ENCODE results near the gene TNK2. TPM values are rescaled to one million over a fixed set of nuclear protein-coding genes. Genes with fewer than 3 reads are reported as not detected.

The TNK2 gene
- total and polyA plus RNA-seq, 12 donors, result 3.4 to 161 (median 24.7) TPM

- WGBS, 4 donors, result 50 to 68% (median 60%) methylated on average over 2 to 13 of the region's 13 CpGs
- H3K27ac ChIP-seq, result no peak overlapping the region
- TF ChIP-seq CTCF (IDR thresholded peaks at IDR 0.05), result no peak
- TF ChIP-seq POLR2A (IDR thresholded peaks at IDR 0.05), result no peak
- no peaks in the 10 kb centered on the region for H3K36me3 ChIP-seq (replicated peaks in 1 of 2)
- no peak overlapping the region for H3K4me3 ChIP-seq
- intact Hi-C loops (cut with DNase I), result no loop called here
- peak in 2 of 7 donors; percentile 35 to 44 for DNase-seq
- no peaks in the 10 kb centered on the region for H3K27me3 ChIP-seq
- no peaks in the 10 kb centered on the region for H3K4me1 ChIP-seq (replicated peaks in 1 of 2)
- no peaks in the 10 kb centered on the region for H3K9me3 ChIP-seq (replicated peaks in 1 of 3)
These were observed 84.4 kb downstream of the TNK2 start for GRCh38 chr3:195823999-195824398.

- Histone ChIP-seq H3K4me1 (replicated peaks in 1 of 2) (no peaks in the 10 kb centered on the region), H3K36me3 (replicated peaks in 1 of 2) (no peaks in the 10 kb centered on the region), H3K4me3 (no peak overlapping the region), H3K27me3 (no peaks in the 10 kb centered on the region), H3K9me3 (replicated peaks in 1 of 3) (no peaks in the 10 kb centered on the region), H3K27ac (no peak overlapping the region)
- TF ChIP-seq POLR2A (IDR thresholded peaks at IDR 0.05), result no peak
- TF ChIP-seq CTCF (IDR thresholded peaks at IDR 0.05), result no peak
- no peak for DNase-seq
- intact Hi-C loops (cut with DNase I), result no loop called here
- 39 to 53% (median 44%) methylated on average over 7 to 10 of the region's 10 CpGs for WGBS, 4 donors
These were observed 85.1 kb downstream of the TNK2 start for GRCh38 chr3:195823280-195823679.

DNA sequence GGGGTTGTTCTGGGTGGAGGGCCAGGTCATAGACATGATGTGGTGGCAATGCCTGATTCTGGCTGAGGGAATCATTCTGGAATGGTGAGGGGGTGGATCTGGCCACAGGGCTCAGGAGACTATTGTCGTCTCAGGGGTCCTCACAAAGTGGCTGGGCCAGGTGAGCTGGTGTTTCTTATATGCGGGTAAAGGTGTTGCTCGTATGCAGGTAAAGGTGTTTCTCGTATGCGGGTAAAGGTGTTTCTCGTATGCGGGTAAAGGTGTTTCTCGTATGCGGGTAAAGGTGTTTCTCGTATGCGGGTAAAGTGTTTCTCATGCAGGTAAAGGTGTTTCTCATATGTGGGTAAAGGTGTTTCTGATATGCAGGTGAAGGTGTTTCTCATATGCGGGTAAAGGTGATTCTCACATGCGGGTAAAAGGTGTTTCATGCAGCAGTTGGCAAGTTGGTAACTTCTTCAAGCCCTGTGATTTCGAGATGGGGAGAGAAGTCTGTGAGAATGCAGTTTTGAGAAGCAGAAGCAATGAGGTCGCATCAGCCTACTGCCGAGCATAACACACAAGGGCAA, 86.1 kb downstream of the TNK2 start:
- H3K27ac ChIP-seq, result no peak overlapping the region
- 73 to 87% (median 85%) methylated on average over 16 of the region's 16 CpGs for WGBS, 4 donors
- H3K36me3 ChIP-seq (replicated peaks in 1 of 2), result no peaks in the 10 kb centered on the region
- TF ChIP-seq POLR2A (IDR thresholded peaks at IDR 0.05), result no peak
- no peak overlapping the region for H3K4me3 ChIP-seq
- H3K9me3 ChIP-seq (replicated peaks in 1 of 3), result no peaks in the 10 kb centered on the region
- H3K27me3 ChIP-seq, result no peaks in the 10 kb centered on the region
- intact Hi-C loops (cut with DNase I), result no loop called here
- no peaks in the 10 kb centered on the region for H3K4me1 ChIP-seq (replicated peaks in 1 of 2)
- DNase-seq, result no peak

DNA sequence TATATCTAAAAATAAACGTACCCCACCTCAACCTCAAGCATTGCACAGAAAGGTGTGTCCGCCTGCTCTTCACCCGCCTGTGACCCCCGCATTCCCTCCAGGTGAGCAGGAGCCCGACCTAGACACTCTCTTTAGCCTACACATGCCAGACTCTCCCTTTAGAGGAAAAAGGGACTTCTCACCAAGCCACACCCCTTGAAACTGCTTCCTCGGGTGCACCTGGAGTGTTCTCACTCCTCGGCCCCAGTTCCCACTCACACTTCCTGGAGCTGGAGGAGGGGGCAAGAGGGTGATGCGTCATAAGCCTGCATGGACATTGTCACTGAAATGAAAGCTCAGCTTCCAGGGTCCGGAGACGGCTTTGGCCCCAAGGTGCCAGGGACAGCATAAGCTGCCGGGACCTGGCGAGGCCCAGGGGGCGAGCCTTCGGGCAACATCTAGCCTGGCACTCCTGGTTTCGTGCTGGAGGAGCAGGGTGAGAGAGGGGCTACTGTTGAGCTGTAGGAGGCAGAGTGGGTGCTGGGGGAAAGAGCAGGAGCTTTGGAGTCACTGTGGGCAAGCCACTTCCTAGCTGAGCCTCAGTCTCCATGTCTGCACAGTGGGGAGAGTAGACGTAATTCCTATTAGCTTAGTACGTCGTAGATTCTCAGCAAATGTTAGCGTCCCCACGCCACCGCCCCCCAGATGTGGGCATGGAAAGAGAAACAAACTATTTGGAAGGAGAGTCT, 86.8 kb downstream of the TNK2 start:
- Histone ChIP-seq H3K27me3 (no peaks in the 10 kb centered on the region), H3K4me1 (replicated peaks in 1 of 2) (no peaks in the 10 kb centered on the region), H3K9me3 (replicated peaks in 1 of 3) (no peaks in the 10 kb centered on the region), H3K4me3 (no peak overlapping the region), H3K36me3 (replicated peaks in 1 of 2) (no peaks in the 10 kb centered on the region), H3K27ac (no peak overlapping the region)
- no peak for DNase-seq
- 81 to 83% (median 82%) methylated on average over 21 of the region's 21 CpGs for WGBS, 4 donors
- TF ChIP-seq CTCF (IDR thresholded peaks at IDR 0.05) (no peak), POLR2A (IDR thresholded peaks at IDR 0.05) (no peak)
- intact Hi-C loops (cut with DNase I), result no loop called here

DNA sequence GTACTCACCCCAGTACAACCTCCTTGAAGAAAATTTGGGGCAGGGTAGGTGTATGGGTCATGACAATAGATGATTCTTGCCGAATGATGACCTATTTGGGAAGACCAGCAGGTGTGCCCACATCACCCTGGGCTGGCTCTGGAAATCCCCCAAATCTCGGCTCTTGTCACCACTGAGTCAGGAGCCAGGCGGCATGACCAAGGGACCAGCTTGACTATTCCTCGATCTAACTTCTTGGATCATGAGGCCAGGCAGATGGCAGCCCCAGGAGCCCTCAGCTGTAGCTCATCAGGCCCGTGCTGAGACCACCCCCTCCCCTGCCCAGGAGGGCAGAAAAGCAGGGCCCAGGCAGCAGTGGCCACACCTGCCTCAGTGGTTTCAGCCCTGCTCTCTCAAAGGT, 87.5 kb downstream of the TNK2 start:
- no peak for TF ChIP-seq POLR2A (IDR thresholded peaks at IDR 0.05)
- no peak for TF ChIP-seq CTCF (IDR thresholded peaks at IDR 0.05)
- Histone ChIP-seq H3K27ac (no peak overlapping the region), H3K9me3 (replicated peaks in 1 of 3) (no peaks in the 10 kb centered on the region), H3K27me3 (no peaks in the 10 kb centered on the region), H3K4me3 (no peak overlapping the region), H3K36me3 (replicated peaks in 1 of 2) (no peaks in the 10 kb centered on the region), H3K4me1 (replicated peaks in 1 of 2) (no peaks in the 10 kb centered on the region)
- DNase-seq, result no peak
- intact Hi-C loops (cut with DNase I), result no loop called here
- WGBS, 4 donors, result 55 to 100% (median 82%) methylated on average over 1 to 5 of the region's 5 CpGs

Data from adrenal gland (tissue), 12 donors.